Measurements from ENCODE around the gene KIF13A. TPM values are rescaled to one million over a fixed set of nuclear protein-coding genes. Genes with fewer than 3 reads are reported as not detected.

The KIF13A gene
- total RNA-seq, 3 donors from 2014 or later (not counting 1 experiment from before 2014, with no cell fraction given), result 15.0 to 26.4 (median 19.5) TPM

GRCh38 chr6:17869010-17869752 lies 118.3 kb downstream of the KIF13A start:
- Mint-ChIP-seq H3K4me1 (peaks cover under 1 to 2% of the 10 kb centered on the region in 2 donors), H3K36me3 (no peaks in the 10 kb centered on the region), H3K27me3 (ENCODE audit: low read depth in 2 of 2) (no peaks in the 10 kb centered on the region), H3K9me3 (no peaks in the 10 kb centered on the region), H3K4me3 (no peak overlapping the region), H3K27ac (no peak overlapping the region)
- H3K4me3 ChIP-seq (ENCODE audit: low read length), result no peak overlapping the region
- no peaks in the 10 kb centered on the region for H3K4me1 ChIP-seq (ENCODE audit: control insufficient read depth, insufficient read depth, low read length)
- TF ChIP-seq CTCF (IDR thresholded peaks at IDR 0.05), result no peak
- H3K27ac ChIP-seq (ENCODE audit: low read length), result no peak overlapping the region
- H3K27me3 ChIP-seq (ENCODE audit: control insufficient read depth, insufficient read depth, low read length), result no peaks in the 10 kb centered on the region
- no peaks in the 10 kb centered on the region for H3K36me3 ChIP-seq (ENCODE audit: control insufficient read depth, insufficient read depth, low read length)
- no peaks in the 10 kb centered on the region for H3K9me3 ChIP-seq (ENCODE audit: control insufficient read depth, insufficient read depth, low read length)
- ATAC-seq (no peak), DNase-seq (no peak)
- WGBS (ENCODE audit: insufficient coverage), result 52% methylated on average over 6 of the region's 6 CpGs
- intact Hi-C loops (cut with micrococcal nuclease), result no loop called here

- no peak for TF ChIP-seq CTCF (IDR thresholded peaks at IDR 0.05)
- peaks cover 6 to 8% of the 10 kb centered on the region in 2 donors for H3K4me1 Mint-ChIP-seq
- Histone ChIP-seq H3K9me3 (ENCODE audit: control insufficient read depth, insufficient read depth, low read length) (no peaks in the 10 kb centered on the region), H3K27me3 (ENCODE audit: control insufficient read depth, insufficient read depth, low read length) (no peaks in the 10 kb centered on the region), H3K4me3 (ENCODE audit: low read length) (no peak overlapping the region), H3K36me3 (ENCODE audit: control insufficient read depth, insufficient read depth, low read length) (no peaks in the 10 kb centered on the region), H3K4me1 (ENCODE audit: control insufficient read depth, insufficient read depth, low read length) (no peaks in the 10 kb centered on the region), H3K27ac (ENCODE audit: low read length) (no peak overlapping the region)
- H3K27me3 Mint-ChIP-seq (ENCODE audit: low read depth in 2 of 2), result no peaks in the 10 kb centered on the region
- no peak for DNase-seq
- intact Hi-C loops (cut with micrococcal nuclease), result no loop called here
- no peak overlapping the region for H3K27ac Mint-ChIP-seq
- H3K9me3 Mint-ChIP-seq, result no peaks in the 10 kb centered on the region
- H3K4me3 Mint-ChIP-seq, result no peak overlapping the region
- no peaks in the 10 kb centered on the region for H3K36me3 Mint-ChIP-seq
- WGBS (ENCODE audit: insufficient coverage), result 67% methylated on average over 1 of the region's 1 CpG
- ATAC-seq, result no peak
Measured at GRCh38 chr6:17867880-17868279, 119.6 kb downstream of the KIF13A start.

GRCh38 chr6:17866876-17867444 lies 120.5 kb downstream of the KIF13A start:
- Histone ChIP-seq H3K27ac (ENCODE audit: low read length) (no peak overlapping the region), H3K36me3 (ENCODE audit: control insufficient read depth, insufficient read depth, low read length) (no peaks in the 10 kb centered on the region), H3K9me3 (ENCODE audit: control insufficient read depth, insufficient read depth, low read length) (no peaks in the 10 kb centered on the region), H3K4me1 (ENCODE audit: control insufficient read depth, insufficient read depth, low read length) (no peaks in the 10 kb centered on the region), H3K27me3 (ENCODE audit: control insufficient read depth, insufficient read depth, low read length) (no peaks in the 10 kb centered on the region), H3K4me3 (ENCODE audit: low read length) (no peak overlapping the region)
- 91% methylated on average over 1 of the region's 1 CpG for WGBS (ENCODE audit: insufficient coverage)
- DNase-seq (no peak), ATAC-seq (no peak)
- H3K36me3 Mint-ChIP-seq, result no peaks in the 10 kb centered on the region
- H3K4me1 Mint-ChIP-seq, result peaks cover 6 to 8% of the 10 kb centered on the region in 2 donors
- H3K27ac Mint-ChIP-seq, result no peak overlapping the region
- intact Hi-C loops (cut with micrococcal nuclease), result no loop called here
- no peaks in the 10 kb centered on the region for H3K27me3 Mint-ChIP-seq (ENCODE audit: low read depth in 2 of 2)
- no peaks in the 10 kb centered on the region for H3K9me3 Mint-ChIP-seq
- H3K4me3 Mint-ChIP-seq, result no peak overlapping the region
- TF ChIP-seq CTCF (IDR thresholded peaks at IDR 0.05), result no peak

All from natural killer cell (primary cell).